ENCODE data around the gene TMEM106C. TPM values are rescaled to one million over a fixed set of nuclear protein-coding genes. Genes with fewer than 3 reads are reported as not detected.

Gene TMEM106C
- total and polyA plus RNA-seq, 2 of the 4 experiments (the other 2 are of a cell fraction): 72.1 to 74.6 TPM

- Histone ChIP-seq H4K8ac (ENCODE audit: low read depth in 2 of 2, low read length in 2 of 2) (no peak overlapping the region), H2BK20ac (ENCODE audit: low read depth, low read length) (no peak overlapping the region), H2AK5ac (ENCODE audit: low read depth, low read length) (no peak overlapping the region), H3K36me3 (ENCODE audit: control insufficient read depth, insufficient read depth, low read length) (no peaks in the 10 kb centered on the region), H3K79me1 (ENCODE audit: low read depth in 1 of 2, low read length in 2 of 2) (no peaks in the 10 kb centered on the region), H3K56ac (ENCODE audit: extremely low read depth, insufficient read depth, low read length) (no peak overlapping the region), H2BK120ac (ENCODE audit: low read depth, low read length) (no peak overlapping the region), H3K23ac (ENCODE audit: low read depth, low read length) (no peak overlapping the region), H3K18ac (ENCODE audit: low read depth, low read length) (no peak overlapping the region), H4K20me1 (ENCODE audit: insufficient read depth, low read length) (no peaks in the 10 kb centered on the region), H2BK15ac (ENCODE audit: low read depth, low read length) (no peak overlapping the region), H3K4me1 (ENCODE audit: control insufficient read depth, insufficient read depth, low read length) (no peaks in the 10 kb centered on the region), H3K4me2 (ENCODE audit: low read depth, low read length) (no peak overlapping the region), H3K9me1 (ENCODE audit: insufficient read depth, low read length) (no peaks in the 10 kb centered on the region), H3K4ac (ENCODE audit: low read depth, low read length) (no peak overlapping the region), H4K5ac (ENCODE audit: low read depth, low read length) (no peak overlapping the region), H2AFZ (replicated peaks; ENCODE audit: low read length, poor library complexity) (no peak overlapping the region), H2AK9ac (replicated peaks; ENCODE audit: low read depth, low read length, poor library complexity) (no peak overlapping the region), H3K9ac (ENCODE audit: low read depth, low read length) (no peak overlapping the region), H2BK5ac (ENCODE audit: low read depth, low read length, poor library complexity, severe bottlenecking) (no peak overlapping the region), H4K91ac (ENCODE audit: insufficient read depth, low read depth, low read length) (no peak overlapping the region), H3K14ac (replicated peaks; ENCODE audit: low read depth, low read length) (no peak overlapping the region), H3K27me3 (ENCODE audit: control insufficient read depth, insufficient read depth, low read length) (peaks cover 62% of the 10 kb centered on the region), H3K27ac (ENCODE audit: insufficient read depth, low read length) (no peak overlapping the region), H3K4me3 (ENCODE audit: insufficient read depth, low read depth, low read length) (no peak overlapping the region), H3K9me3 (ENCODE audit: control insufficient read depth, insufficient read depth, low read length) (no peaks in the 10 kb centered on the region)
- ChIA-PET CTCF (interaction anchor here (0.6 kb wide), 1 partner anchor 53 kb away, joined by 3 read pairs; the partner anchor contains the start of gene TMEM106C), POLR2A (ENCODE audit: unreplicated experiment) (interaction anchor here (0.6 kb wide), 1 partner anchor 135 kb away, joined by 3 read pairs; no protein-coding TSS in a partner anchor)
- BruUV-seq (replicated peaks): no TSS peak
- in situ Hi-C loops (cut with MboI; ENCODE audit: low sequenced_read_pairs) (no loop called here), intact Hi-C loops (cut with micrococcal nuclease) (no loop called here), dilution Hi-C loops (cut with HindIII; ENCODE audit: low sequenced_read_pairs, unreplicated experiment) (no loop called here)
- WGBS, 2 experiments (ENCODE audit: extremely low coverage in 2 of 2, insufficient read length in 1 of 2): 83% methylated on average over 1 of the region's 8 CpGs; no CpG with 5 or more reads in 1 of the 2 experiments
- DNase-seq (no peak), ATAC-seq (ENCODE audit: low read depth) (no peak)
- no peak for TF ChIP-seq POLR2A (IDR thresholded peaks at IDR 0.05; ENCODE audit: low read depth, low read length)
- TF ChIP-seq CHD1 (IDR thresholded peaks at IDR 0.05; ENCODE audit: low read depth, low read length): no peak
- no peak for TF ChIP-seq RCOR1 (IDR thresholded peaks at IDR 0.05; ENCODE audit: insufficient replicate concordance, low read length)
- TF ChIP-seq MAFK (IDR thresholded peaks at IDR 0.05; ENCODE audit: low read depth, low read length): no peak
- no peak for TF ChIP-seq BHLHE40 (IDR thresholded peaks at IDR 0.05; ENCODE audit: low read depth, low read length)
- no peak for TF ChIP-seq CEBPB (IDR thresholded peaks at IDR 0.05; ENCODE audit: low read depth, low read length)
- no peak for TF ChIP-seq CTCF (conservative IDR thresholded peaks at IDR 0.05; ENCODE audit: low read depth, low read length)
Observed at GRCh38 chr12:48016373-48017020, 53.1 kb downstream of the TMEM106C start.

Data from IMR-90 (cell line).